Measurements from ENCODE around the gene ISG15.

DNA sequence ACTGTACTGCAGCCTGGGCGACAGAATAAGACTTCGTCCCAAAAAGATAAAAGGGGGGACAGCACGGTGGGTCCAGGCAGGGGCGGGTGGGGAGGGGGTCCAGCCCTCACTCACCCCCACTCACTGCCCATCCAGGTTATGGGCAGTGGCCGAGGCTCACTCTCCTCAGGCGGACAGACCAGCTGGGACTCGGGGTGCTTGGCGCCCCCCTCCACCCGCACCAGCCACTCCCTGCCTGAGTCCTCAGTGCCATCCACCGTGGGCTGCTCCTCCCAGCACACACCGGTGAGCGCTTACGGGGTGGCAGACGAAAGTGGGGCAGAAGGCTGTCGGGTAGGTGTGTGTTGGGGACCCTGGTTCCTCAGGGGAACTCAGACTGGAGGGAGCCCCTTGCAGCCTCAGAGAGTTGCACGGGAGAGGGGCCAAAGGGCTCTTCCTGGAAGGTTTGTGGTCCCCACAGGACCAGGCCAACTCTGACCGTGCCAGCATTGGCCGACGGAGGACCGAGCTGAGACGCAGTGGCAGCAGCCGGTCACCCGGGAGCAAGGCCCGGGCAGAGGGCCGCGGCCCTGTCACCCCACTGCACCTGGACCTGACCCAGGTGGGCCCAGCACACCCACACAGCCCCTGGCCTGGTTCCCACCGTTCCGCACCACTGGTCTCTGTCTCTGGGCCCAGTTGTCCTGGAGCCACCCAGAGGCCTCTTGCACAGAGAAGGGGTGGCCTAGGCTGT, 40.4 kb upstream of the ISG15 start:
- no peak for TF ChIP-seq POLR2A (IDR thresholded peaks at IDR 0.05; ENCODE audit: low read depth, low read length)
- no peak for TF ChIP-seq POLR2AphosphoS5 (IDR thresholded peaks at IDR 0.05; ENCODE audit: low read depth, low read length)
- TF ChIP-seq TAF1 (IDR thresholded peaks at IDR 0.05; ENCODE audit: borderline replicate concordance, low read depth, low read length) = no peak
